GM12865 (cell line): Measurements from ENCODE around the gene MACROH2A2.

Source experiments
- DNase-seq: peaks from one replicate; pipeline ENCODE4 v3.0.0; 2010; ENCODE audit warnings: low read depth
- H3K4me3 ChIP-seq: 2 replicates; pipeline ENCODE4 v1.5.1; 2011; ENCODE audit warnings: mild to moderate bottlenecking, low read depth, low read length, control low read depth
- CTCF ChIP-seq: IDR thresholded peaks from 2 replicates; pipeline ENCODE4 v1.5.1; 2011; ENCODE audit warnings: low read length, control low read depth, low read depth, inconsistent platforms; ENCODE audit not compliant: insufficient read depth; ENCODE audit errors: missing control alignments

Gene MACROH2A2

GRCh38 chr10:70112071-70112470 lies 59.4 kb downstream of the MACROH2A2 start:
- no peak for TF ChIP-seq CTCF
- DNase-seq: no peak
- no peak overlapping the region for H3K4me3 ChIP-seq

GRCh38 chr10:70114902-70115301 lies 62.3 kb downstream of the MACROH2A2 start:
- TF ChIP-seq CTCF: no peak
- no peak for DNase-seq
- no peak overlapping the region for H3K4me3 ChIP-seq

- peak; percentile 59 for DNase-seq
- no peak overlapping the region for H3K4me3 ChIP-seq
- peak; percentile 88 for TF ChIP-seq CTCF
These were observed 63.5 kb downstream of the MACROH2A2 start for GRCh38 chr10:70115948-70116682.

GRCh38 chr10:70117646-70118045 lies 65.0 kb downstream of the MACROH2A2 start:
- no peak for DNase-seq
- no peak overlapping the region for H3K4me3 ChIP-seq
- TF ChIP-seq CTCF: no peak

GRCh38 chr10:70118196-70118595 lies 65.5 kb downstream of the MACROH2A2 start:
- TF ChIP-seq CTCF: no peak
- no peak overlapping the region for H3K4me3 ChIP-seq
- no peak for DNase-seq

- no peak for DNase-seq
- TF ChIP-seq CTCF: no peak
- no peak overlapping the region for H3K4me3 ChIP-seq
These were observed 66.6 kb downstream of the MACROH2A2 start for GRCh38 chr10:70119197-70119596.

GRCh38 chr10:70119623-70120022 lies 67.0 kb downstream of the MACROH2A2 start:
- H3K4me3 ChIP-seq: no peak overlapping the region
- no peak for DNase-seq
- no peak for TF ChIP-seq CTCF
